Fibroblast of lung (primary cell): ENCODE results near the gene U2AF2.

Experiments
- CTCF ChIP-seq, 2 donors: IDR thresholded peaks in 1 of 2; conservative IDR thresholded peaks in 1 of 2; 1 replicate in 1 of 2; 2 replicates in 1 of 2; pipeline ENCODE4 v1.5.1; 2011 to 2012; ENCODE audit warnings: low read length in 2 of 2, control low read depth in 1 of 2, inconsistent platforms in 1 of 2, low read depth in 1 of 2, mild to moderate bottlenecking in 1 of 2
- EZH2 ChIP-seq: IDR thresholded peaks from 2 replicates; pipeline ENCODE4 v1.5.1; 2012; ENCODE audit warnings: low read length, control low read depth, mild to moderate bottlenecking; ENCODE audit errors: missing control alignments

GRCh38 chr19:55646889-55647731, 7.7 kb upstream of the U2AF2 start:
- TF ChIP-seq CTCF (conservative IDR thresholded peaks at IDR 0.05 in 1 of 2, IDR thresholded peaks at IDR 0.05 in 1 of 2; ENCODE audit: low read depth in 1 of 2, low read length in 2 of 2) (no peak), EZH2 (no peak)
